HepG2 (cell line): ENCODE results near the gene MYH7. TPM values are rescaled to one million over a fixed set of nuclear protein-coding genes. Genes with fewer than 3 reads are reported as not detected.
A peak's percentile ranks its signal among the peaks of the same experiment; 100 is the strongest.

Experiments
- CBX1 ChIP-seq: IDR thresholded peaks from one replicate; pipeline ENCODE4 v1.6.1; 2016; ENCODE audit warnings: antibody characterized with exemption, low read depth
- FIP1L1 ChIP-seq: fragments of 200-400 bp; formaldehyde crosslinking; IDR thresholded peaks from 2 replicates; pipeline ENCODE4 v1.6.1; 2018; ENCODE audit warnings: low read depth, mild to moderate bottlenecking, low read length, moderate library complexity, borderline replicate concordance; ENCODE audit not compliant: insufficient read depth
- HOXA3 ChIP-seq: sonication (generic); formaldehyde crosslinking; IDR thresholded peaks from 2 replicates; pipeline ENCODE4 v1.5.0; 2020; ENCODE audit warnings: missing genetic modification reagents
- KAT7 ChIP-seq: IDR thresholded peaks from 2 replicates; pipeline ENCODE4 v1.6.1; 2018; ENCODE audit warnings: borderline replicate concordance, missing compliant biosample characterization
- MXD4 ChIP-seq: IDR thresholded peaks from 2 replicates; pipeline ENCODE4 v1.6.1; 2016; ENCODE audit warnings: mild to moderate bottlenecking, missing biosample characterization, missing genetic modification reagents
- NFYB ChIP-seq: sonication (generic); formaldehyde crosslinking; IDR thresholded peaks from 2 replicates; pipeline ENCODE4 v1.4.0; 2020; ENCODE audit warnings: missing genetic modification reagents
- ONECUT2 ChIP-seq: sonication (generic); formaldehyde crosslinking; IDR thresholded peaks from 2 replicates; pipeline ENCODE4 v1.4.0; 2020; ENCODE audit warnings: missing genetic modification reagents
- PTBP1 ChIP-seq: fragments of 200-400 bp; formaldehyde crosslinking; IDR thresholded peaks from 2 replicates; pipeline ENCODE4 v1.6.1; 2018; ENCODE audit warnings: low read length, low read depth; ENCODE audit not compliant: poor library complexity, severe bottlenecking
- RFX3 ChIP-seq: IDR thresholded peaks from 2 replicates; pipeline ENCODE4 v1.6.1; 2016; ENCODE audit warnings: missing biosample characterization, missing genetic modification reagents
- RNF219 ChIP-seq: sonication (generic); formaldehyde crosslinking; IDR thresholded peaks from 2 replicates; pipeline ENCODE4 v1.5.0; 2020; ENCODE audit warnings: mild to moderate bottlenecking, missing genetic modification reagents
- TEAD3 ChIP-seq: optimal IDR thresholded peaks from 2 replicates; pipeline ENCODE3; 2016; ENCODE audit warnings: borderline replicate concordance
- YEATS2 ChIP-seq: sonication (generic); formaldehyde crosslinking; IDR thresholded peaks from 2 replicates; pipeline ENCODE4 v1.4.0; 2020; ENCODE audit warnings: missing genetic modification reagents, borderline replicate concordance
- ZBTB34 ChIP-seq: sonication (generic); formaldehyde crosslinking; IDR thresholded peaks from 2 replicates; pipeline ENCODE4 v1.8.0; 2022; ENCODE audit warnings: mild to moderate bottlenecking, missing genetic modification reagents
- ZMYM3 ChIP-seq: sonication (generic); formaldehyde crosslinking; IDR thresholded peaks from 2 replicates; pipeline ENCODE4 v1.5.1; 2020; ENCODE audit warnings: mild to moderate bottlenecking, missing genetic modification reagents
- polyA plus RNA-seq, 8 experiments: library from polyadenylated mRNA; depleted of rRNA in 3 of 8; stranded (reverse) in 7 of 8; unstranded in 1 of 8; fragments of >200 nt; fragmentation: Illumina TruSeq in 4 of 8; extraction: Trizol in 4 of 8; gene quantifications; 2 replicates each; pipeline versions ENCODE4 v1.2.1 to v1.2.3, GENCODE V29; 2011 to 2016; ENCODE audit warnings: low read depth in 4 of 8, missing spikeins in 1 of 8, mixed read lengths in 1 of 8; ENCODE audit not compliant: insufficient read depth in 1 of 8
- total RNA-seq, 5 experiments: library from RNA; depleted of rRNA; stranded (reverse); fragments of >200 nt; fragmentation: Illumina TruSeq; extraction: Trizol; gene quantifications; 2 replicates each; pipeline ENCODE4 v1.2.3, GENCODE V29; 2016; ENCODE audit warnings: low read depth in 1 of 5
- TF ChIP-seq, protein P1 (sequence below): sonication (generic); formaldehyde crosslinking; IDR thresholded peaks from 2 replicates; pipeline ENCODE4 v1.5.1; 2020; ENCODE audit warnings: mild to moderate bottlenecking, missing genetic modification reagents, moderate library complexity
- TF ChIP-seq, protein P2 (sequence below): sonication (generic); formaldehyde crosslinking; IDR thresholded peaks from 2 replicates; pipeline ENCODE4 v1.5.1; 2020; ENCODE audit warnings: missing genetic modification reagents, mild to moderate bottlenecking, borderline replicate concordance
- TF ChIP-seq, protein P3 (sequence below): IDR thresholded peaks from 2 replicates; pipeline ENCODE4 v1.6.1; 2016; ENCODE audit warnings: mild to moderate bottlenecking, missing biosample characterization, missing genetic modification reagents
- TF ChIP-seq, protein P4 (sequence below): sonication (generic); formaldehyde crosslinking; IDR thresholded peaks from 2 replicates; pipeline ENCODE4 v1.4.0; 2020; ENCODE audit warnings: mild to moderate bottlenecking, missing genetic modification reagents

Gene MYH7
- total and polyA plus RNA-seq, 2 of the 13 experiments (the other 11 are each of a cell fraction or from before 2014, with no cell fraction given): 0.04 TPM; not detected in 1

DNA sequence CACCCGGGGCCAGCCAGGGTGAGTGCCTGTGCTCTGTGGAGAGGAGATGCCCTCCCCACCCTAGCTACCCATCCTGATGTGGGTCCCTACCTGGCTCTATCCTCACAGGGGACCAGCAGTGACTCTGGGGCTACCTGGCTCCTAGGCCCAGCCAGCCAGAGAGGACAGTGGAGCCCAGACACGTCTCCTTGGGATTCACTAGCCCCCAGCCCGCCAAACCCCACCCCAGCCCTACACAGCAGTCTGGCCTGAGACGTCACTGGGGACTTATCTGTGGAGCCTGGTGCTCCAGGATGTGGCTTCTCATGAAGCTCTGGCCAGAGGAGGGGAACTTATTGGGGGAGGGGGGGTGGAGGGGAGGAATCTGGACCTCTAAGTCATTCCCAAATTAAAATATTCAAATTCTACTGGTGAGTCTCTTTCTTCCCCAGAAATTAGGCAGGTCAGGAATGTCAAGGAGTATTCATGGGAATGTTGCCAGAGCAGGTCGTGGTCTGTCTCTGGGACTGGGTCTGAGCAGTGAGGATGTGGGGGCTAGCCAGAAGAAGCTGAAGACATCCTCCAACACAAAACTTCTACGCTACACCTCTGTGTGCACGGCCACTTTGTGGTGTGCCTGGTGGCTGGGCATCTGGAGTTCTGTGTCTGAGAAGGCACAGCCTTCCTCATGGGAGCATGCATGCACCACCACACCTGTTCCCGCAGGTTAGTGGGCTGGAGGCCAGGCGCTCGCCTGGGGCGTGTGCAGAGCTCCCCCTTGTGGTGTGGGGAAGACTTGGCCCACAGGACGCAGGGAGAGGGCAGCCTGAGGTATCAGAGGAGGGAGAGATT lies 55.9 kb downstream of the MYH7 start (continued):
- peak; percentile 73 for TF ChIP-seq TEAD3 (CRISPR knock-in tag)
- TF ChIP-seq ZBTB34: no peak
- 0 out of 2 replicates have a peak, but pooled peaks have one; percentile 13 for TF ChIP-seq RFX3 (CRISPR knock-in tag)
- TF ChIP-seq FIP1L1: no peak
- TF ChIP-seq PTBP1: peak; percentile 81
- no peak for TF ChIP-seq ZMYM3 (CRISPR knock-in tag)
- TF ChIP-seq, protein P1, sequence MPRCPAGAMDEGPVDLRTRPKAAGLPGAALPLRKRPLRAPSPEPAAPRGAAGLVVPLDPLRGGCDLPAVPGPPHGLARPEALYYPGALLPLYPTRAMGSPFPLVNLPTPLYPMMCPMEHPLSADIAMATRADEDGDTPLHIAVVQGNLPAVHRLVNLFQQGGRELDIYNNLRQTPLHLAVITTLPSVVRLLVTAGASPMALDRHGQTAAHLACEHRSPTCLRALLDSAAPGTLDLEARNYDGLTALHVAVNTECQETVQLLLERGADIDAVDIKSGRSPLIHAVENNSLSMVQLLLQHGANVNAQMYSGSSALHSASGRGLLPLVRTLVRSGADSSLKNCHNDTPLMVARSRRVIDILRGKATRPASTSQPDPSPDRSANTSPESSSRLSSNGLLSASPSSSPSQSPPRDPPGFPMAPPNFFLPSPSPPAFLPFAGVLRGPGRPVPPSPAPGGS (CRISPR knock-in tag): 0 out of 2 replicates have a peak, but pooled peaks have one; percentile 64
- TF ChIP-seq KAT7 (CRISPR knock-in tag): no peak
- TF ChIP-seq, protein P2, sequence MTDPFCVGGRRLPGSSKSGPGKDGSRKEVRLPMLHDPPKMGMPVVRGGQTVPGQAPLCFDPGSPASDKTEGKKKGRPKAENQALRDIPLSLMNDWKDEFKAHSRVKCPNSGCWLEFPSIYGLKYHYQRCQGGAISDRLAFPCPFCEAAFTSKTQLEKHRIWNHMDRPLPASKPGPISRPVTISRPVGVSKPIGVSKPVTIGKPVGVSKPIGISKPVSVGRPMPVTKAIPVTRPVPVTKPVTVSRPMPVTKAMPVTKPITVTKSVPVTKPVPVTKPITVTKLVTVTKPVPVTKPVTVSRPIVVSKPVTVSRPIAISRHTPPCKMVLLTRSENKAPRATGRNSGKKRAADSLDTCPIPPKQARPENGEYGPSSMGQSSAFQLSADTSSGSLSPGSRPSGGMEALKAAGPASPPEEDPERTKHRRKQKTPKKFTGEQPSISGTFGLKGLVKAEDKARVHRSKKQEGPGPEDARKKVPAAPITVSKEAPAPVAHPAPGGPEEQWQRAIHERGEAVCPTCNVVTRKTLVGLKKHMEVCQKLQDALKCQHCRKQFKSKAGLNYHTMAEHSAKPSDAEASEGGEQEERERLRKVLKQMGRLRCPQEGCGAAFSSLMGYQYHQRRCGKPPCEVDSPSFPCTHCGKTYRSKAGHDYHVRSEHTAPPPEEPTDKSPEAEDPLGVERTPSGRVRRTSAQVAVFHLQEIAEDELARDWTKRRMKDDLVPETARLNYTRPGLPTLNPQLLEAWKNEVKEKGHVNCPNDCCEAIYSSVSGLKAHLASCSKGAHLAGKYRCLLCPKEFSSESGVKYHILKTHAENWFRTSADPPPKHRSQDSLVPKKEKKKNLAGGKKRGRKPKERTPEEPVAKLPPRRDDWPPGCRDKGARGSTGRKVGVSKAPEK (CRISPR knock-in tag): no peak
- TF ChIP-seq, protein P3, sequence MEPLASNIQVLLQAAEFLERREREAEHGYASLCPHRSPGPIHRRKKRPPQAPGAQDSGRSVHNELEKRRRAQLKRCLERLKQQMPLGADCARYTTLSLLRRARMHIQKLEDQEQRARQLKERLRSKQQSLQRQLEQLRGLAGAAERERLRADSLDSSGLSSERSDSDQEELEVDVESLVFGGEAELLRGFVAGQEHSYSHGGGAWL: peak; percentile 37; the same call in 1 of the 2 replicates
- TF ChIP-seq HOXA3 (CRISPR knock-in tag): peak; percentile 55; the same call in 1 of the 2 replicates
- no peak for TF ChIP-seq ONECUT2
- TF ChIP-seq, protein P4, sequence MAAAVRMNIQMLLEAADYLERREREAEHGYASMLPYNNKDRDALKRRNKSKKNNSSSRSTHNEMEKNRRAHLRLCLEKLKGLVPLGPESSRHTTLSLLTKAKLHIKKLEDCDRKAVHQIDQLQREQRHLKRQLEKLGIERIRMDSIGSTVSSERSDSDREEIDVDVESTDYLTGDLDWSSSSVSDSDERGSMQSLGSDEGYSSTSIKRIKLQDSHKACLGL (CRISPR knock-in tag): peak; percentile 53; the same call in 1 of the 2 replicates
- 0 out of 2 replicates have a peak, but pooled peaks have one; percentile 35 for TF ChIP-seq NFYB (CRISPR knock-in tag)
- peak; percentile 73 for TF ChIP-seq YEATS2 (CRISPR knock-in tag)
- peak; percentile 38 for TF ChIP-seq CBX1
- no peak for TF ChIP-seq RNF219 (CRISPR knock-in tag)
- no peak for TF ChIP-seq MXD4 (CRISPR knock-in tag)
